GM21526 (cell line): ENCODE results near the gene PLXNB3.

Source experiments
- ATAC-seq: cut with Tn5 transposase; IDR thresholded peaks from one replicate; pipeline ENCODE4 v1.9.1; 2021; ENCODE audit warnings: moderate library complexity; ENCODE audit not compliant: unreplicated experiment, low FRiP score

PLXNB3 gene

DNA sequence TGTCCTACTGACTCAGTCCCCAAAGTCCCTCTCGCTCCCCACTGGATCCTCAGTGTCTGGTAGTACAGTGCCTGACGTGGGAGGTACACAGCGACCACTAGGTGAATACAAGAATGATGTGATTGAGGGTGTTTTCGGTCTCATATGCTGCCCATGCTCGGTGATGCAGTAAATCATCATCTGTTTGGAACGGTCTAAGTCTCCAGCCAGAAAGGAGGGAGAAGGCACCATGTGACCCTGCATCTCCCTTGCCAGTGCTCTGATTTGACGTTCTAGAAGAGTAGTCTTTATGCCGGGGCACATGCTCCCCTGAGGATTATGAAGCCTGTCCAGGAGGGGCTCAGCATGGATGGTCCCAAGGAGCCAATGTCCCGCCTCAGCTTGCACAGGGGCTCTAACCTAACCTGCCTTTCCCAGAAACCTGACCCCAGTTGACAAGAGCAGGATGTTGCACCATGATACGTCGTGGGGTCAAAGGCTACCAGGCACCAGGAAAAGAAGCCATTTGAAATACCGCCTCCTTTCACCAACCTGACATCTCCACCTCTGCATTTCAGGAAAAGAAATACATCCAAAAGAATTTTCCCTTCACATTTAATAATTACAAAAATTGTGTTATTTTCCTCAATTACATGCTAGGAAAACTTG is 13.8 kb upstream of the PLXNB3 start:
- ATAC-seq = no peak

DNA sequence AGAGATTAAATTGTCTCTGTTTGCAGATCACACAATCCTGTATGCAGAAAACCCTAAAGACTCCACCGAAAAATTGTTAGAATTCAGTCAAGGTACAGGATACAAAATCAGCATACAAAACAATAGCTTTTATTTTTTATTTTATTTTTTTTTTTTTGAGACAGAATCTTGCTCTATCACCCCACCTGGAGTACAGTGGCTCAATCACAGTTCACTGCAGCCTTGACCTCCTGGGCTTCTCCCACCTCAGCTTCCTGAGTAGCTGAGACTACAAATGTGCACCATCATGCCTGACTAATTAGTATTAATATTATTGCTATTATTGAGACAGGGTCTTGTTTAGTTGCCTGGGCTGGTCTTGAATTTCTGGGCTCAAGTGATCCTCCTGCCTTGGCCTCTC is 8.9 kb upstream of the PLXNB3 start:
- ATAC-seq = no peak

DNA sequence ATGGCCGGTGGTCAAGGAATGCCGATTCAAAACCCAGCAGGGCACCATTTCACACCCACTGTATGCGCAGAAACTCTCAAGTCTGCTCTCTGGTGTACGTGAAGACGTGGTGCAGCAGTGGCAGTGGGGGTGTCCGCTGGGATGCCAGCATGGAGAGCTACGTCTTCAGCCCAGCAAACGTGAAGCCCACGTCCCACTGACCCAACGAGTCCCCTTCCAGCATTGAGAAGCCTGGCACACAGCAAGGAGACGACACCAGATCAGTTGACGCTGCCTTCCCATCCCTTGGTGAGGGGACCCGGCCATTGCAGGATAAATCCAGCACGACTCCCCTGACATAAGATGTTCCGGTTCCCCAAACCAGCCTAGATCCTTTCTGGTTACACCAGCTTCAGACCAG is 2.2 kb upstream of the PLXNB3 start:
- no peak for ATAC-seq

DNA sequence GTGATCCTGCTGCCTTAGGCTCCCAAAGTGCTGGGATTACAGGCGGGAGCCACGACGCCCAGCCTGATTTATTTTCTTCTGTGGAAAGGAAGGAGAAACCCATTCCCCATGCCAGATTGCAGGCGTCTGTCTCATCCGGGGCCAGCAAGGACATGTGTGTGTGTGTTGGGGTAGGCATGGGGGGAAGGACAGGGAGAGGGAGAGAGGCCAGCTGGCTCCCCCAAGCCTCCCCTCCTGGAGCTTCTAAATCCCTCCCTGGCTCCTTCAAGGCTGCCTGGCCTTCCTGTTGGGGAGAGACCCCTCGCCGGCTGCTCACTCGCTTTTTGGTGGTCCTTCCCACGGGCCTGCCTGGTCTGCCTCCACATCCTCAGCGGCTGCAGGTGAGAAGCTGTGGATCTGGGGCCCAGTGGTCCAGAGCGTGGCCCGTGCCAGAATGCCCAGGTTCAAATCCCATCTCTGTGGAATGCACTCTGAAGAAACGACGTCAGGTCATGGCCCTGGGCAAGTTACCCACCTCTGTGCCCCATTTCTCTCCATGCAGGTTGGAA is 1.3 kb upstream of the PLXNB3 start:
- ATAC-seq = no peak

DNA sequence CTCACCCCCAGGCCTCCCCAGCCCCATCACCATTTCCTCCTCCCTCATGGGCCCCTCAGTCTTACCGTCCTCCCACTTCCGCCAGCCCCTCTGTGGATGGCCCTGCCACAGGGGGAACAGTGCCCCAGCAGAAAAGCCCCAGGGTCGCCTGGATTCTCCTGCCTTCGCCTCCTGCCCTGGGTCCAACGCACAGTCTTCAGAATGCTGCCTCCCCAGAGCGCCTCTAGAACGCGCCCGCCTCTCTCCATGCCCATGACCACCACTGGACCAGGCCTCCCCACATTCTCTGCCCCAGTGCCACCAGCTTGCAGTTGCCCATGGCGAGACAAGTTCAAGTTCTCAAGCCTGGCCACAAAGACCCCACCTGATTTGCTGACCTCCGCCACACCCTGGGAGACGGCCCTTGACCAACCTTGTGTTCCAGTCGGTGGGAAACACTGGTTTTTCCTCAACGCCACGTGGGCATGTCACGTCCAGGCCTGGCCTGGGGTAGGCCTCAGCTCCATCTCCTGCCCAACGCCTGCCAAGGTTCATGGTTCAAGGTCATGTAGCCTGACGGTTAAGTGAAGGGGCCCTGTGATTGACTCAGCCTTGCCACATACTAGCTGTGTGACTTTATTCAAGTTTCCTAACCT is 634 bp upstream of the PLXNB3 start:
- ATAC-seq = no peak

DNA sequence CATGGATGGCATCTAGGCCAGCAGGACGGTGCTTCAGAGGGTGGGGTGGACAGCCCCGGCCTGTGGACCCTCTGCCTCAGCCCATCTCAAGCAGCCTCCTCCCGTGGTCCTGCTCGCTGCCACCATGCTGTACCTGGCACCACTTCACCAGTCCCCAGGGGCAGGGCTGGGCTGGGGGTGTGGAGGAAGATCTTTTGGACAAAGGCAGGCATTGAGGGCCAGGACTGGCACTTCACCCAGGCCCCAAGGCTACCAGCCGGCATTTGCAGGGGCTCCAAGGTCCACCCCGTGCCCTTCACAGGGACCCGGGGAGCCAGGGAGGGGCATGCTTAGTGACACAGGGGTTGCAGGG is 713 bp downstream of the PLXNB3 start:
- ATAC-seq = no peak

DNA sequence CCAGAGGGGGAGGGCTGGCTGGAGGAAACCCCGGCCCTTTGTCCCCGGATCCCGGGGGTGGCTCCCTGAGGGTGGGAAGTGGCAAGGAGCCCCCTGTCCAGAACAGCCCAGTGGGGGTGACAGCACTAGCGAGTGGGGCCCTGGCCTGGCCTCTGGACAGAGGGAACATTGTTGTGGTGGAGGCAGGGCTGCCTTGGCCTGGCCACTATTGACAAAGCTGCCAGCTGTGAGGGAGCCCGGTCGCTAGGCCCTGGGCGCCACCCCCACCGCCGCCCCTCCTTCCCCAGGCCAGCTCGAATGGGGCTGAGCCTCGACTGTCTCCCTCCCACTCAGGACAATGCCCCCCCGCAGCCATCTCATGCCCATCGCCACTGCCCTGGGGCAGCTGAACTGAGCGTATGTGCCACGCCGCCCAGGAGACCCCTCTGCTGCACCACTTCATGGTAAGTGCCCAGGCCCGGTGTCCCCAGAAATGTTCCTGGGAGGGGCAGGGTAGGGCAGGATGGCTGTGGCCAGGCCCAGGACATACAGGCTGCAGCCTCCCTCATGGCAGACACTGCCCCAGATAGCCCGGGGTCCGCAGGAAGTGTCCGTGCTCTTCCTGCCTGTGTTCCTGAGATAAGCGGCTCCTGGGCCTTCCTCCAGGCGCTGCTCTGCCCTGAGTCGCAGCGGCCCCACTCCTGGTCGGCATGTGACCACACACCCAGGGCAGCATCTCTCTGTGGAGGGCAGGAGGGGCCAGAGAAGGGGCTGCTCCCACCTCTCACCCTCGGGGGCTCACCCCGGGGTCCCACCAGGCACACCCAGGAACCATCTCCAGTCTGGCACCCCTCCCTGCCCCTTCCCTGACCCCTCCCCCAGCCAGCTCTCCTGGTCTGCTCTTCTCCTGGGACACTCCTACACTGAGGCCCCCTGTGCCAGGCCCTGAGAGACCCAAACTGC is 1.4 kb downstream of the PLXNB3 start:
- no peak for ATAC-seq

DNA sequence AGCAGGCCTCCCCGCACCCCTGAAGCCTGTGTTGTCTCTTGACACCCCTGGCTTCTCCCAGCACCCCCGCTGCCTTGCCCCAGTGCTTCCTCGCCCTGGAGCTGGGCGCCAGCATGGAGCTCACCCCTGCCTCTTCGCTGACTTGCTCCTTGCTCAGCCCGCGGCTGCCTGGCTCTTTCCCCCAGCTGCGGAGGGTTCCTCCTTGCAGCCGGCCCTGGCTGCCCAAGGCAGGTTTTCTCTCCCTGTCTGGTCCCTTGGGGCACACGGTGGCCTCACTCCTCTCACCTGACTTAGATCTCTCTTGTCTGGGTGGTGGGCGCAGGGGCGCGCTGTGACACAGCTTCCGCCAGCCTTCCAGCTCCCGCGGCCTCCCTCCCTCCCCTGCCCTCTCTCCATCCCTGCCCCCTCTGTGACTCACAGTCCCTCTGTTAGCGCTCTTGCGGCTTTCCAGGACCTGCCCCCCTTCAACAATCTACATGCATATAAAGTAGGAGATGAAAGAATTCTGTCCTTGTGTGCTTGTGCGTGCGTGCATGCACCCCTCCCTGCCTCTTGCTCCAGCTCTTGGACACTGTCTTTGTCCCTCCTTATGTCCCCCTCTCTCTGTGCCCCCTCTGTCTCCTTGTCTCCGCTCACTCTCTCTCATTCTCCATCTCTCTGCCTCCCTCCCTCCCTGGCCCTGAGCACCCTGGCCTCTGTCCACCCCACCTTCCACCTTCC is 2.2 kb downstream of the PLXNB3 start:
- no peak for ATAC-seq

DNA sequence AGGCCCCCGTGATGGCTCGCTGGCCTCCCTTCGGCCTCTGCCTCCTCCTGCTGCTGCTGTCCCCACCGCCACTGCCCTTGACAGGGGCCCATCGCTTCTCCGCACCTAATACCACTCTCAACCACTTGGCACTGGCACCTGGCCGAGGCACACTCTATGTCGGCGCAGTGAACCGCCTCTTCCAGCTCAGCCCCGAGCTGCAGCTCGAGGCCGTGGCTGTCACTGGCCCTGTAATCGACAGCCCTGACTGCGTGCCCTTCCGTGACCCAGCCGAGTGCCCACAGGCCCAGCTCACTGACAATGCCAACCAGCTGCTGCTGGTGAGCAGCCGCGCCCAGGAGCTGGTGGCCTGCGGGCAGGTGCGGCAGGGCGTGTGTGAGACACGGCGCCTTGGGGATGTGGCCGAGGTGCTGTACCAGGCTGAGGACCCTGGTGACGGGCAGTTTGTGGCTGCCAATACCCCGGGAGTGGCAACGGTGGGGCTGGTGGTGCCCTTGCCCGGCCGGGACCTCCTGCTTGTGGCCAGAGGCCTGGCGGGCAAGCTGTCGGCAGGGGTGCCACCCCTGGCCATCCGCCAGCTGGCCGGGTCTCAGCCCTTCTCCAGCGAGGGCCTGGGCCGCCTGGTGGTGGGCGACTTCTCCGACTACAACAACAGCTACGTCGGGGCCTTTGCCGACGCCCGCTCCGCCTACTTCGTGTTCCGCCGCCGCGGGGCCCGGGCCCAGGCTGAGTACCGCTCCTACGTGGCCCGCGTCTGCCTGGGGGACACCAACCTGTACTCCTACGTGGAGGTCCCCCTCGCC is 3.0 kb downstream of the PLXNB3 start:
- ATAC-seq = no peak

DNA sequence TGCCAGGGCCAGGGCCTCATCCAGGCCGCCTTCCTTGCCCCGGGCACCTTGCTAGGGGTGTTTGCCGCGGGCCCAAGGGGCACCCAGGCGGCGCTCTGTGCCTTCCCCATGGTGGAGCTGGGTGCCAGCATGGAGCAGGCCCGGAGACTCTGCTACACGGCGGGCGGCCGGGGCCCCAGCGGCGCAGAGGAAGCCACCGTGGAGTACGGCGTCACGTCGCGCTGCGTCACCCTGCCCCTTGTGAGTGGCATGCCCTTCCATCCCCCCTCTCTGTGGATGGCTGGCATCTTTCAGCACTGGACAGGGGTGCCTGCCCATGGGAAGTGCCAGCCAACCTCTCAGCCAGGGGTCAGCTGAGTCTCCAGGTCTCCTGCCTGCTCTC is 3.6 kb downstream of the PLXNB3 start:
- ATAC-seq = no peak

DNA sequence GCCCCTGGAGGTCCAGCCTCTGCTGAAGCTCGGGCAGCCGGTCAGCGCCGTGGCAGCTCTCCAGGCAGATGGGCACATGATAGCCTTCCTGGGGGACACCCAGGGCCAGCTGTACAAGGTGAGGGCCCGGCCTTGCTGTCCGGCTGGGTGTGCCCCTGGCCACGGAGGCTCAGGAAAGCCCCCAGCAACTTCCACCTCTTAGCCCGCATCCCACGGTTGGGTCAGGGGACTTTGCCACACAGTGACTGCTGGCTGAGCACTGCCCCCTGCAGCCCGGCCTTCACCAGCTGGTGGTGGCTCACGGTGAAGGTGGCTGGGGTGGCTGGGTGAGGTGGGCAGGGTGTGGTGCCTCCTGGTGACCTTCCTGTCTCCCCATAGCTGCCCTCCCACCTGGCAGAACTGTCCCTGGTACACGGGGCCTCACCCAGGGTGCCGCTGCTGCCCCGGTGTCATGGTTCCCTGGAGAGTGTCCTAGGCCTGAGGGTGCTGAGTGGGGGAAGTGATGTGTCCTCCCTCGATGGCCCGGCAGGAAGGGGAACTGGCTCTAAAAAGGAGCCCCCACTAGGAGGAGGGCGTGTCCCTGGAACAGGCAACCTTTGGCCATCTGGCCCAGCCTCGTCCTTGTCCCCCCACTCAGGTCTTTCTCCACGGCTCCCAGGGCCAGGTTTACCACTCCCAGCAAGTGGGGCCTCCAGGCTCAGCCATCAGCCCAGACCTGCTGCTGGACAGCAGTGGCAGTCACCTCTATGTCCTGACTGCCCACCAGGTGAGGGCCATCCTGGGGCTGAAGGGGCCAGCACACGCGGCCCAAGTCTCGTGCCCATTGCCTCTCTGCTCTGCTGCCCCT is 4.5 kb downstream of the PLXNB3 start:
- no peak for ATAC-seq

DNA sequence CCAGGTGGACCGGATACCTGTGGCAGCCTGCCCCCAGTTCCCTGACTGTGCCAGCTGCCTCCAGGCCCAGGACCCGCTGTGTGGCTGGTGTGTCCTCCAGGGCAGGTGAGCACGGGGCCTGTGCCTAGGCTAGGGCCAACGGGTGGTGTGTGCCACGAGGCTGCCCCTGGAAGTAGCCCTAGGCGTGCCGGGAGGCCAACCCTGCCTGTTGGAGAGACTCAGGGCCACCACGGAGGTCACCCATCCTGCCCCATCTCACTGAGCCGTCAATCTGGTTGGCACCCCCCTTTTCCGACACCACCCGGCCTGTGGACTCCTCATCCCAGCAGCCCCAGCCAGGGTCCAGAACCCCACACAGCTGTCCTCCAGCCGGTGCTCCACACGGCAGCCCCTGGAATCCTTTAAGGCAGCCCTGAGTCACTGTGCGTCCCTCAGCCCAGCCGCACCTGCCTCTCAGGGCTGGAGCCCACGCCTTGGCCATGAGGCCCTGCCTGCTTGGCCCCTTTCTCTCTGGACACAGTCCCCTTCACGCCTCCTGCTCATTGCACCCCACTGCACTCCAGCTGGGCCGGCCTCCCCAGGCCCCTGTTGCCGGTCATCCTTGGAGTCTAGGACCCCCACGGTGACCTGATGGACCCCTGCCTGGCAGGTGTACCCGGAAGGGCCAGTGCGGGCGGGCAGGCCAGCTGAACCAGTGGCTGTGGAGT is 5.3 kb downstream of the PLXNB3 start:
- no peak for ATAC-seq

DNA sequence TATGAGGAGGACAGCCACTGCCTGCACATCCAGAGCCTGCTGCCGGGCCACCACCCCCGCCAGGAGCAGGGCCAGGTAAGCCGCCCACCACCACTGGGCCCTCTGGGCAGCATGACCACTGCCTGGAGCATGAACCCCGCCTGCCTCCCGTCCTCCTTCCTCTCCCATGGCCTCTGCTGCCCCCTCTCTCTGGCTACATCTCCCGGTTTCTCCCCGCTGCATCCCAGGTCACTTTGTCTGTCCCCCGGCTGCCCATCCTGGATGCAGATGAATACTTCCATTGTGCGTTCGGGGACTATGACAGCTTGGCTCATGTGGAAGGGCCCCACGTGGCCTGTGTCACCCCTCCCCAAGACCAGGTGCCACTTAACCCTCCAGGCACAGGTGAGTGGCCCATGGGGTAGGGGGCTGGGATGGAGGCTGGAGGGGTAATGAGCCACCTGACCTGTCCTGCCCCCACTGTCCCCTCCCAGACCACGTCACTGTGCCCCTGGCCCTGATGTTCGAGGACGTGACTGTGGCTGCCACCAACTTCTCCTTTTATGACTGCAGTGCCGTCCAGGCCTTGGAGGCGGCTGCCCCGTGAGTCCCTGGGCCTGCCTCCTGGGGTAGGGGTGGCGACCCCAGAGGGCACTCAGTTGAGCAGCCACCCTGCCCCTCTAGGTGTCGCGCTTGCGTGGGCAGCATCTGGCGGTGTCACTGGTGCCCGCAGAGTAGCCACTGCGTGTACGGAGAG is 6.0 kb downstream of the PLXNB3 start:
- ATAC-seq = no peak

DNA sequence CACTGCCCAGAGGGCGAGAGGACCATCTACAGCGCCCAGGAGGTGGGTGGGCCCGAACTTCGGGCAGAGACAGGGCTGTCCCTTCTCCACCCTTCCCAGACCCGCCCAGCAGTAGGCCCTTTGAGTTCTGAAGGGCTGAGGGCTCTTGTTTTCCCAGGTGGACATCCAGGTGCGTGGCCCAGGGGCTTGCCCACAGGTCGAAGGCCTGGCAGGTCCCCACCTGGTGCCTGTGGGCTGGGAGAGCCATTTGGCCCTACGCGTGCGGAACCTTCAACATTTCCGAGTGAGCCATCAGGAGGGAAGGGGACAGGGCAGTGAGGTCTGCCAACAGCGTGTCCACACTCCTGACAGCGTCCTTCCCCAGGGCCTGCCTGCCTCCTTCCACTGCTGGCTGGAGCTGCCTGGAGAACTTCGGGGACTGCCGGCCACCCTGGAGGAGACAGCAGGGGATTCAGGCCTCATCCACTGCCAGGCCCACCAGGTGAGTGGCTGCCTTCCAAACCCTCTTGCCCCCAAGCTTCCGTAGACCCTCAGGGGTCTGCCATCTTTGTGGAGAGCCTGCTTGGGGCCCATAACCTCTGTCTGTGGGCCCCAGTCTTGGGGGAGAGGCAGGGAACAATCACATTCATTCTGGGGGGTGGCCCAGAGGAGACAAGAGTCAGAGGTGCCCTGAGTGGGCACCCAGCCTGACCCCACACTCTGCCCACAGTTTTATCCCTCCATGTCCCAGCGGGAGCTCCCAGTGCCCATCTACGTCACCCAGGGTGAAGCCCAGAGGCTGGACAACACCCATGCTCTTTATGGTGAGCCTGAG is 6.8 kb downstream of the PLXNB3 start:
- ATAC-seq = no peak

DNA sequence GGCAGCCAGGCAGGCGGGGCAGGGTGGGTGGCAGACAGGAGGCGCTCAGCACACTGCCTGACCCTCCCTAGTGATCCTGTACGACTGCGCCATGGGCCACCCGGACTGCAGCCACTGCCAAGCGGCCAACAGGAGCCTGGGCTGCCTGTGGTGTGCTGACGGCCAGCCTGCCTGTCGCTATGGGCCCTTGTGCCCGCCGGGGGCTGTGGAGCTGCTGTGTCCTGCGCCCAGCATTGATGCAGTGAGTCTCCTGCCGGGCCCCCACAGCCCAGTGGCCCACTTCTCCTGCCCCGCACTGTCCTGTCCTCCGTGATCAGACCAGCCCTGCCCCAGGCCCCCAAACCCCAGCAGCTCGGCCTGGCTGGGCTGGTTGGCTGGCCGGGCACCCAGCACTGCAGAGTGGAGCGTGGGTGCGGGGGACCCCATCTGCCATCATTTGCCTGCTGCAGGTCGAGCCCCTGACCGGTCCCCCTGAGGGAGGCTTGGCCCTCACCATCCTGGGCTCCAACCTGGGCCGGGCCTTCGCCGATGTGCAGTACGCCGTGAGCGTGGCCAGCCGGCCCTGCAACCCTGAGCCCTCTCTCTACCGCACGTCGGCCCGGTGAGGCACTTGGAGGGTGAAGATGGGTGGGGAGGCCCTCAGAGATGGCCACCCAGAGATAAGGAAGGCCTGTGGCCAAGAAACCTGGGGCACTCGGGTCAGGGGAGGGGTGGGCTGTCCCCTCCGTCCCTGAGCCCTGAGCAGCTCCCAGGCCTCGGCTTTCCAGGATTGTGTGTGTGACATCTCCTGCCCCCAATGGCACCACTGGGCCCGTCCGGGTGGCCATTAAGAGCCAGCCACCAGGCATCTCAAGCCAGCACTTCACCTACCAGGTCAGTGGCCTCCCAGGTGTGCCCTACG is 7.6 kb downstream of the PLXNB3 start:
- no peak for ATAC-seq
